Superior temporal gyrus (tissue), 1 donor: ENCODE measurements around the gene NANOS1.
A peak's percentile ranks its signal among the peaks of the same experiment; 100 is the strongest.
"Not testable (repeated sequence)": the region's sequence is repeated elsewhere in the genome, so short reads cannot be mapped to it uniquely, and the experiment has no call there.

ENCODE experiments used
- DNase-seq: peaks from one replicate; pipeline ENCODE4 v3.0.0-alpha.2; 2016; ENCODE audit errors: extremely low spot score

The NANOS1 gene

DNA sequence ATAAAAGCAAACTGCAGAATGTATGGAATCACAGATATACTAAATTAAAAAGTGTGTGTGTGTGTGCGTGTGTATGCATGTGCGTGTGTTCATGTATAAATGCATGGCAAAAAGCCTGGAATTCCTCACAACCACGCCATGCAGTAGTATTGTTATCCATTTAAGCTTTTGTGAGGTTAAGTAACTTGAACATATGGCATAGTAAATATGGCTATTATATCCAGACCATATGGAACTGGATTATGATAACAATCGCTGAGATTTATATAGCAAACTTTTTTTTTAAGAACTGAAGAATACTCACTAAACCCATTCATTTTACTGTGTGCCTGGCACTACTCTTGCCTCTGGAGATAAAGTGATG, 22.3 kb upstream of the NANOS1 start:
- DNase-seq = no peak

DNA sequence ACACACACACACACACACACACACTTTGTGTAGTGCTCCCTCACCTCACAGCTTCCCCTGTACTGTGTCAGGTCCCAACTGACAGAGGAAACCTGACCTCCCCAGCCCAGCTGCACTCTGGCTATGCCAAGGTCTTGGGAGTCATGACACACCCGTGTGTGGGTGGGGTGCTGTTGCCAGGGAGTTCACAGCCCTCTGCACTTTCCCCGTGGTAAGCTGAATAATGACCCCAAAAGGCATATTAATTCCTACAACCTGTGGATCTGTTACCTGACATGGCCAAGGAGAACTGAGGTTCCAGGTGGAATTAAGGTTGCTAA, 8.9 kb upstream of the NANOS1 start:
- no peak for DNase-seq

- DNase-seq = no peak
Observed at GRCh38 chr10:119022846-119023552, 6.5 kb upstream of the NANOS1 start.

DNA sequence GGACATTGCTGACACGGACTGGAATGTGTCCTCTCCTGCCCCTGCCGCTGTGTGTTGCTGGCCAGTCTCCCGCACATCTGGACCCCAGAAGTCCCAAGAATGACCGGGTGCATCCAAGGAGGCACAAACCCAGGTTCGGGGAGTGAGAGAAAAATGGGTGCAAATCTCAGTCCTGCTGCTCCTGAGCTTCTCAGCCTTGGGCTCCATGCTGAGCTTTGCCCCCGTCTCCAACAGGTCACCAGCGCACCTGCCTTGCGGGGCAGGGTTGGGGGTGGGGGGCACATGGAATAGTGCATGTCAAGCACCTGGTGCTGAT, 6.0 kb upstream of the NANOS1 start:
- no peak for DNase-seq

- DNase-seq = no peak
Observed at GRCh38 chr10:119024882-119025281, 4.6 kb upstream of the NANOS1 start.

GRCh38 chr10:119025336-119025735, 4.2 kb upstream of the NANOS1 start:
- DNase-seq = no peak

DNA sequence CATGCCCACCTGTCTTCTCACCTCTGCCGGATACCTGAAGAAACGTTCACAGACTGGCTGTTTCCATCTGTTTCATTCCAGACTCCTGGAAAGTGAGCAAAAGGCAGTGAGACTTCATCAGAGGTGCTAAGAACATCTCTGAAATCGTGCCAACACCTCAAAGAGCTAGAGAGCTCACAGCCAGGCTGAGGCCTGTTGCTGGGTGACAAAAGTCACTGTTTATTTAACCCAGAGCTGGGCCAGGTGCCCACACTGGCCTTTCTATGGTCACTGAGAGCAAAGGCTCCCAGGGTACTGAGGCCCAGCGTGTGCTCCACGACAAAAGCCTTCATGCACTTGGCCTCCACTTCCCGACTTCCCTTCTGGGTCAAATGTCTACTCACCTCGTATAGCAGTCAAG, 3.7 kb upstream of the NANOS1 start:
- no peak for DNase-seq

- no peak for DNase-seq
Observed at GRCh38 chr10:119026301-119027110, 3.0 kb upstream of the NANOS1 start.

DNA sequence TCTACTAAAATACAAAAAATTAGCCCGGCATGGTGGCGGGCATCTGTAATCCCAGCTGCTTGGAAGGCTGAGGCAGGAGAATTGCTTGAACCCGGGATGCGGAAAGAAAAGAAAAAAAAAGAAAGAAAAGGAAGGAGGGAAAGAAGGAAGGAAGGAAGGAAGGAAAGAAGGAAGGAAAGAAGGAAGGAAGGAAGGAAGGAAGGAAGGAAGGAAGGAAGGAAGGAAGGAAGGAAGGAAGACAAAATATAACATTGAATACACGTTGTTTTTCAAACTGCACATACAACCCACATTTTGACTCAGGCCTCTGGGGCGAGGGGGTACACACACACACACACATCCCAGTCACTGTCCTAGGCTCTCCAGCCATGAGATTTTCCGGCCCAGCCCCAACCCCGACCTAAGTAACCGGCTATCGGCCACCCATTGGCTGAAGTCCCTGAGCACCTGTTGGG, 1.0 kb upstream of the NANOS1 start:
- DNase-seq = not testable (repeated sequence)

DNA sequence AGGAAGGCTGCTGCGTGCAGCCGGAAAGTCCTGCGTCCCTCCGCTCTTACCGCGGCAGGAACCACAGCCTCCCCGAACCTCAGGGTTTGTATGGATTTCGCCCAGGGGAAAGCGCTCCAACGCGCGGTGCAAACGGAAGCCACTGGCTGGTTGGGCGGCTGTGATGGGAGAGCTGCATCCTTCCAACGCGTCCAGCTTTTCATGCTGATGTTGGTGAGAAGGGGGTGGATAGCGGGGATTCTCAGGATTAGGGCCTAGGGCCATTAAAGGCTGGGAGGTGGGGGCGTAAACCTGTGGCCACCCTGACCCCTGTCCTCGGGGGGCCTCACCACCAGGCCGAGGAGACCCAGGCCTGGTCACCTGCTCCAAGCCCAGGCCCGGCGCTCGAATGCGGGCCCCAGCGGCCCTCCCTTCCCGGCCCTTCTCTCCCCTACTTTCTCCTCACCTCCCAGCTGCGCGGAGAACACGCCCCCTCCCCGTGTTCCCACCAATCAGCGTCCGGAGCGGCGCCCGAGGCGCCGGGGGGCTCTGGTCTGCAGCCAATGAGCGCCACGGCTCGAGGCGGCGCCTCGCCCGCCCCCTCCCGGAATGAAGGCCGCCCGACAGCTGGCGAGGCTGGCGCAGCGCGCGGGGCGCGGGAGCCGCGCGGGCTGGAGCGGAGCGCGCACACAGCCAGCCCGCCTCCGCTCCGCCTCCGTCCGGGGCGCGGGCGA, 458 bp upstream of the NANOS1 start:
- DNase-seq = peak; percentile 87

GRCh38 chr10:119030421-119031250, 1.1 kb downstream of the NANOS1 start:
- no peak for DNase-seq

- no peak for DNase-seq
Observed at GRCh38 chr10:119031496-119032059, 2.1 kb downstream of the NANOS1 start.

- DNase-seq = no peak
Observed at GRCh38 chr10:119039161-119039560, 9.6 kb downstream of the NANOS1 start.

DNA sequence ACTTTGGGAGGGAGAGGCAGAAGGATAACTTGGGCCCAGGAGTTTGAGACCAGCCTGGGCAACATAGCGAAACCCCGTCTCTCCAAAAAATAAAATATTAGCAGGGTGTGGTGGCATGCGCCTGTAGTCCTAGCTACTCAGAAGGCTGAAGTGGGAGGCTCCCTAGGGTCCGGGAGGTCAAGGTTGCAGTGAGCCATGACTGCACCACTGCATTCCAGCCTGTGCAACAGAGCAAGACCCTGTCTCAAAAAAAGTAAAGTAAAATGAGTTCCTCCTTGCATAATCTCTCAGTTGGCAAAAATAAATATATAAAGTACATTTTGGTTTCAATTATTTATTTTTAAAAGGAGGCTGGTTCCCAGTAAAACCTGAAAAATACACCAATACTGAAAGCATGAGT, 11.8 kb downstream of the NANOS1 start:
- no peak for DNase-seq

DNA sequence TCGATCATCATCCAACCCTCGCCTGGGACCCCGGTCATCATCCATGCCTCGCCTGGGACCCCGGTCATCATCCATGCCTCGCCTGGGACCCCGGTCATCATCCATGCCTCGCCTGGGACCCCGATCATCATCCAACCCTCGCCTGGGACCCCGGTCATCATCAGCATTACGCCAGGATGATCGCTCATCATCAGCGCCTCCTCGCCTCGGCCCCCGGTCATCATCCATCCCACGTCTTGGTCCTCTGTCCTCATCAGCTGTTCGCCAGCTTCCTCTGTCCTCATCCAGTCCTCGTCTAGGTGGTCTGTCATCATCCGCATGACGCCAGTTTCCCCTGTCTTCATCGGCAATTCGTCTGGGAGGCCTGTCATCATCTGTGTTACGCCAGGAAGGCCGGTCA, 12.7 kb downstream of the NANOS1 start:
- no peak for DNase-seq

DNA sequence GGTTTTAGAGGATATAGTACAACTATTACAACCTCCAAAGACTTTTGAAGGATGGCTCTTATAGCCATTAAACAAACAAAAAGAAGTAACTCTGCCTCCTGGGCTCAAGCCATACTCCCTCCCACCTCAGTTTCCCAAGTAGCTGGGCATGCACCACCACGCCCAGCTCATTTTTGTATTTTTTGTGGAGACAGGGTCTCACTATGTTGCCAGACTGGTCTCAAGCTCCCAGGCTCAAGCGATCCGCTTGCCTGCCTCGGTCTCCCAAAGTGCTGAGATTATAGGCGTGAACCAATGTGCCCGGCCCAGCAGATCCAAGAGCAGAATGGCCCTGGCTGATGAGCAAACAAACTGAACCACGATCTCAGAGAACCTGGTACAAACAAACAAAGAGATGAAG, 16.0 kb downstream of the NANOS1 start:
- no peak for DNase-seq

GRCh38 chr10:119049361-119049760, 19.8 kb downstream of the NANOS1 start:
- DNase-seq = no peak

GRCh38 chr10:119049777-119050176, 20.3 kb downstream of the NANOS1 start:
- DNase-seq = no peak

DNA sequence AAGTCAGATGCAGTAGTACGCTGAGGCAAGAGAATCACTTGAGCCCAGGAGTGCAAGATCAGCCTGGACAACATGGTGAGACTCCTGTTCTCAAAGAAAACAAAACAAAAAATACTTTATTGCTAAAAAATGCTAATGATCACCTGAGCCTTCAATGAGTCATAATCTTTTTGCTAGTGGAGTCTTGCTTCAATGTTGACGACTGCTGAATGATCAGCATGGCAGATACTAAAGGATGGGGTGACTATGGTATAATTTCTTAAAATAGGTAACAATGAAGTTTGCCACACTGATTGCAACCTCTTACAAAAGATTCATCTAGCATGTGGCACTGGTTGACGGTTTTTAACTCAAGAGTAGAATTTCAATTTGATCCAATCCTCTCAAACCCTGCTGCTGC, 22.3 kb downstream of the NANOS1 start:
- no peak for DNase-seq

DNA sequence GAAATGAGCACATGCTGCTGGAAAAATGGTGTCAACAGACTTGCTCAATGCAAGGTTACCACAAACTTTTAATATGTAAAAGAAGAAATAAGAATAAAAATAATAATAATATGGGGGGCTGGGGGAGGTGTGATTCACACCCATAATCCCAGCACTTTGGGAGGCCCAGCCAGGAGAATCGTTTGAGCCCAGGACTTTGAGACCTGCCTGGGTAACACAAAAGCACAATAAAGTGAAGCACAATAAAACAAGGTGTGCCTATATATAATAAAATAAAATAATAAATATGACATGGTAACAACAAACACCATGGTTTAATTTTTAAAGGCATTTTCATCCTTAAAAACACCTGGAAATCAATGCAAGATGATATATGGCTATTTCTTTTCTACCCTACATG, 26.0 kb downstream of the NANOS1 start:
- no peak for DNase-seq

DNA sequence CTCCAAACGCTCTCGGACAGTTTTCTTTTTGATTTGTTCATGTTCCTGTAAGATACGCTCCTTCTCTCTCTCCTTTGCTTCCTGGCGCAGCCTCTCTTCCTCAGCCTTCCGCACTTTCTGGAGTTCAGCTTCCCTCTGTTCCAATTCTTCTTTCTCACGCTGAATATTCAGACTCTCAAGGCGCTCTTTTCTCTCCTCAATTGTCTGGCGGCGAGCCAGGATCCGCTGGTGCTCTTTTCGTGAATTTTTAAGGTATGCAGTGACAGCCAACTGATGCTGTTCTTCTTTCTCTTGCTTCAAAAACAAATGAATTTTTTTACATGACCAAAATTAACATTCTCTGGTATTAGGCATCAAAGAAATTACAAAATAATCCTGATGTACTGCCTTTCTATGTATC, 28.5 kb downstream of the NANOS1 start:
- no peak for DNase-seq

GRCh38 chr10:119059557-119059956, 30.0 kb downstream of the NANOS1 start:
- no peak for DNase-seq
